Measurements from ENCODE around the gene RNF224.
"Not testable (repeated sequence)": the region's sequence is repeated elsewhere in the genome, so short reads cannot be mapped to it uniquely, and the experiment has no call there.

Gene RNF224

DNA sequence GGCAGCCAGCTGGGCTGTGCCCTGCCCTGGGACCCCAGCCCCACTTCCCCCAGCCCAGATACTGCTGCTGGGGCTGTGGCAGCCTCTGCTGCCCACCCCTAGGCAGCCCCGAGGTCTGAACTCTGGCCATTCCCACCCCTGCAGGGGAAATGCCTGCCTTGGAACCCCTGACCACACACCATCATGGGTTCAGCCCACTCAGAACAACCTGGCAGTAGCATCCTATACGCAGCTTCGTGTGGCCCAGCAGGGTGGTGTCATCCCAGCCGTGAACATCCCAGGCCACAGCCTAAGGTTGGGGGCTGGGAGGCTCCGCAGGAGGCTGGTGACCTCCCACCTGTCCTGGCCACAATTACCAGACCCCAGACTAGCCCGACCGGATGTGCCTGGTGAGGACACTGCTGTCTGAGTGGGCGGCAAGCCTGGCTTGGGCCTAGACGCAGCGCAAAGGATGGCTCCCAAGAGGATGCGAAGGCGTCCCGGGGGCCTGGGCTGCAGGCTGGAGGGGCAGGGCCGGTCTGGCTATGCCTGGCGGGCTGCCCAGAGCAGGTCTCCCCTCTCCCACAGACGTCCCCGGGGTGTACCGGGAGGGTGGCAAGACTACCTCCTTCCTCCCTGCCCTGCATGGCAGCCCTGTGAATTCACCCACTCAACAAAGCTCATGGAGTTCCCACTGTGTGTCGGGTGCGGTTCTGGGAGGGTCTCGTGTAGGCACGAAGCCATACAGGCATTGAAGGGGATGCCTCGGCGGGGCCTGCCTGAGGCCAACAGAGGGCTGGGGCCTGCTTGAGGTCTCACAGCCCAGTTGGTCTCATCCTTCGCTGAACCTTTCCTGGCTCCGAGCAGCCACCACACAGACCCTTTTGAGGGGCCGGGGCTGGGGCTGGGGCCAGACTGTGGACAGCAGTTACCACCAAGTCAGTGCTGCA lies 1.9 kb downstream of the RNF224 start:
- FAIRE-seq = no peak

DNA sequence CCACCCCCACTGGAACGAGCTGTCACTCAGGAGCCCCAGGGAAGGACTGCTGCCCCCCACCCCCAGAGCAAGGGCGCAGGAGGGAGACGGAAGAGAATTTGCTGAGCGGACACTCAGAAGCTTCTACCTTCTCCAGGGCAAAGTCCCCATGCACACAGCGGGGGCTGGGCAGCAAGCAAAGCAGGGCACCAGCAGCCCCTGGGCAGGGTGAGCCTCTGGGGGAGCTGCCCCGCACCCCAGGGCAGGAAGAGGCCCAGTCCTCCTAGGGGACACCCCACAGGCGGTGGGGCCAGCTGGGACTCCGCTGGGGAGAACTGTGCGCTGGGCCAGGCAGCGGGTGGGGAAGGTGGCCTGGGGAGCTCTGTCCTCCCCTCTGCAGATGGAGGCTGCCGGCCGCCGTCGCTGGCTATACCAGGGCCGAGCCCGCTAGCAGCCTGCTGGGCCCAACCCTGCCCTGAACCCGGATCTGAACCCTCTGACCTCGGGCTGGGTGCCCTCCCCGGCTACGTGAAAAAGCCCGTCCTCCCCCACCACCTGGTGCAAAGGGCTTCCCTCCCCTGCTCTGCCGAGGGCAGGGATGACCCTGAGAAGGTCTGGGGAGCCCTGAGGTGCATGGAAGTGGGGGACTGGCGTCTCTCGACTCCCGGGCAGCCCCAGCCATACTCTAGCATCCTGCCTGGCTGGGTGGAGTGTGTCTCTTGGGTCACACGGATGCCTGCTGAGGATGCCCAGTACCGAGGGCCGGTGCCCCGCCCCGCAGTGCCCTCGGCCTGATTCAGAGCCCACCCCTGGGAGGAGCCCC lies 2.8 kb downstream of the RNF224 start:
- no peak for FAIRE-seq

DNA sequence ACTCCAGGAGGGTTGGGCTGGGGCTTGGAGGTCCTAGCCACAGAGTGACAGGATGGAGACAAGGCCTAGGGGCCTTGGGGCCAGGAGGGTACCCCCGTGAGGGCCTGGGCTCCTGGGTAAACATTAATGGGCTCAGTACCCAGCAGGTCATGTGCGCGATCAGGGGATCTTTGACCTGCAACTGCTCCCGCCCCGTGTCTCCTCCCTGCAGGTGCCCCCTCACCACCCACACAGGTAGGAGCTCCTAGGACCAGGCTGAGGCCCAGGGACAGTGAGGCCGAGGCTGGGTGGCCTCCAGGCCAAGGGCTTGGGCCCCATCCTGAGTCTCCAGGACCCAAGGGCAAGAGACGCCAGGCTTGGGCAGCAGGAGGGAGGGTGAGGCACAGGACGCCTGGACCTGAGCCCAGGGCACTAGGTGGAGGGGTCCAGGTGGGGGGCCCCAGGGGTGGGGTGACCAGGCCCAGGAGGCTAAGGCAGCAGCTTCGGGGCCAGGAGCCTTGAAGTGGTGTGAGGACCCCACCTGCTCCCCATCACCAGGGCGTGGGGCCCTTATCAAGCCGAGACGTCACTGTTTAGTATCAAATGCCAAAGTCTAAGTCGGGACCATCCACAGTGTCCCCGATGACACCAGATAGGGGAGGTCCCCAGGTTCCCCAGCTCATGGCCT lies 3.5 kb downstream of the RNF224 start, which contains the start of gene SLC34A3:
Gene SLC34A3, plus strand, starts transcription at position 197 of the 667 bp plus-strand sequence. CDS start 802 bp downstream, outside the sequence.
- no peak for FAIRE-seq

DNA sequence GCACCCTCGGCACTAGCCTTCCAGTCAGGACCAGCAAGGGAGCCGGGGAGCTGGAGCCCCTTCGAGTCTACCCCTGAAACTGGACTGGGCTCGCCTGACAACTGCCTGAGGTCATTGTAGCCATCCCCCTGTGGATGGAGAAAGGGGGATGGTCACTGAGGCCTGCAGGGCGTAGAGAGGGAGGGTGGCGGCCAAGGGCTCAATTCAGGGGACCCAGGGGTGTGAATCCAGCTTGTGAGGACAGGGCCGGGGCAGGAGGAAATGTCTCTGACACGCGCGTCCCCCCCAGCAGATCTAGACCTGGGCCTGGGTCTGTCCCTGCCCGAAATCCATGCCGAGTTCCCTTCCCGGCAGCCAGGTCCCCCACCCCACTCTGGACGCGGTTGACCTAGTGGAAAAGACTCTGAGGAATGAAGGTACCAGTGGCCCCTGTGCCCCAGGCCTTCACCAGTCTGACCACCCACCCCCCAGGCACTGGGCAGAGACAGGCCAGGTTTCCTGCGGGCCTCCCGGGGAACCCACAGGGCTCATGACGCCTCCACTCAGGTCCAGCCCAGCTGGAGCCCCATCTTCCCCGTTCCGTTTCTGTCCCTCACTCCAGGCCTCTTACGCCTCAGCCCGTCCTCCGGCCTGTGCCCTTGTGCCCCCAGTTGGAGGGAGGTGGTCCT lies 4.2 kb downstream of the RNF224 start:
- no peak for FAIRE-seq

DNA sequence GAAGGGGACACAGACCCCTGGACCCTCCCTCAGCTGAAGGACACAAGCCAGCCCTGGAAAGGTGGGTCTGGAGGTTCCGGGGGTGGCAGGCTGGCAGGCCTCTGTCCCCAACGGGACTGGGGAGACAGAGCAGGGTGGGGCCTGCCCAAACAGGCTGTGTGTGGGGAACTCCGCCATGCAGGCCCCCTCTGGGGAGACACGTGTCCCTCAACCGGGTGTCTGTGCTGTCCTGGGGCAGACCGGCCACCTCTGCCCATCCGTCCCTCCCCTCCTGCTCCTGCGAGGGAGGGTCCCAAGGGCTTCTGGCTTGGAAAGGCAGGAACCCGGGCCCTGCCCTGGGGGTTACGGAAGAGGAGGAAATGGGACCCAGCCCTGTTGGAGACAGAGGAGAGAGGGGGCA lies 4.8 kb downstream of the RNF224 start:
- no peak for FAIRE-seq

DNA sequence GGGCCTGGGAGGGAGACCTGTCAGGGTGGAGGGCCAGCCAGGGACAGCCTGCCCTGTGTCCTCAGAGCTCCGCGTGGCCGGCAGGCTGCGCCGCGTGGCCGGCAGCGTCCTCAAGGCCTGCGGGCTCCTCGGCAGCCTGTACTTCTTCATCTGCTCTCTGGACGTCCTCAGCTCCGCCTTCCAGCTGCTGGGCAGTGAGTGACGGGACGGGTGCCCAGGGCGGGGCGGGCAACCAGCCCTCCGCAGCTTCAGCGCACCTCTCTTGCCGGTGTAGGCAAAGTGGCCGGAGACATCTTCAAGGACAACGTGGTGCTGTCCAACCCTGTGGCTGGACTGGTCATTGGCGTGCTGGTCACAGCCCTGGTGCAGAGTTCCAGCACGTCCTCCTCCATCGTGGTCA lies 5.2 kb downstream of the RNF224 start:
- no peak for FAIRE-seq

DNA sequence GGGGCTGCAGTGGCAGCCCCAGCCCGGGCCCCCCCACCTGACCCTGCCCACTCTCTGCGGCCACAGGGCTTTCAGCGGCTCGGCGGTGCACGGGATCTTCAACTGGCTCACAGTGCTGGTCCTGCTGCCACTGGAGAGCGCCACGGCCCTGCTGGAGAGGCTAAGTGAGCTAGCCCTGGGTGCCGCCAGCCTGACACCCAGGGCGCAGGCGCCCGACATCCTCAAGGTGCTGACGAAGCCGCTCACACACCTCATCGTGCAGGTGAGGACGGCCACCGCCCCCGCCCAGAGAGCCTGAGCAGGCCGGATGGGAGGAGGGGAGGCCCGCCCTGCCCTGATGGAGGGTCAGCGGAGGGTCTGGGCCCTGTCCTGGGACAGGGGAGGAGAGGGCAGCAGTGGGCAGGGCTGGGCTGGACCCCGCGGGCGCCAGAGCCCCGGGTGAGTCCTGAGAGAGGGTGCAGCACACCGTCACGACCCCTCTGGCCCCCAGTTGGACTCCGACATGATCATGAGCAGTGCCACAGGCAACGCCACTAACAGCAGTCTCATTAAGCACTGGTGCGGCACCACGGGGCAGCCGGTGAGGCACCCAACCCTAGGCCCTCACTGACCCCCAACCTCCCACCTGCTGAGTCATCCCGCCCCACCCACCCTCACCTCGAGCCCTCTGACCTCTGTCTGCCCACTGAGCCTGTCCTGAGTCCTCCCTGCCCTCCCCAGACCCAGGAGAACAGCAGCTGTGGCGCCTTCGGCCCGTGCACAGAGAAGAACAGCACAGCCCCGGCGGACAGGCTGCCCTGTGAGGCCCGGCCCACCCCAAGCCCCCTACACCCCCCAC lies 6.1 kb downstream of the RNF224 start:
- no peak for FAIRE-seq

DNA sequence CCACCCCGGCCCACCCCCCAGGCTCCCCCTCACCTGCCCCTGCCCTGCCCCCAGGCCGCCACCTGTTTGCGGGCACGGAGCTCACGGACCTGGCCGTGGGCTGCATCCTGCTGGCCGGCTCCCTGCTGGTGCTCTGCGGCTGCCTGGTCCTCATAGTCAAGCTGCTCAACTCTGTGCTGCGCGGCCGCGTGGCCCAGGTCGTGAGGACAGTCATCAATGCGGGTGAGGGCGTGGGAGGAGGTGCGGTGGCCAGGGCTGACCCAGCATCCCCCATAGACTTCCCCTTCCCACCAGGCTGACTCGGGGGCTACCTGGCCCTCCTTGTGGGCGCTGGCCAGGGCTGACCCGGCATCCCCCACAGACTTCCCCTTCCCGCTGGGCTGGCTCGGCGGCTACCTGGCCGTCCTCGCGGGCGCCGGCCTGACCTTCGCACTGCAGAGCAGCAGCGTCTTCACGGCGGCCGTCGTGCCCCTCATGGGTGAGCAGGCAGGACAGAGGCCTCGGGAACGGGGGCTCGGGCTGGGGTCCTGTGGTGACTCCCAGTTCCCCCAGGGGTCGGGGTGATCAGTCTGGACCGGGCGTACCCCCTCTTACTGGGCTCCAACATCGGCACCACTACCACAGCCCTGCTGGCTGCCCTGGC lies 6.9 kb downstream of the RNF224 start:
- FAIRE-seq = no peak

DNA sequence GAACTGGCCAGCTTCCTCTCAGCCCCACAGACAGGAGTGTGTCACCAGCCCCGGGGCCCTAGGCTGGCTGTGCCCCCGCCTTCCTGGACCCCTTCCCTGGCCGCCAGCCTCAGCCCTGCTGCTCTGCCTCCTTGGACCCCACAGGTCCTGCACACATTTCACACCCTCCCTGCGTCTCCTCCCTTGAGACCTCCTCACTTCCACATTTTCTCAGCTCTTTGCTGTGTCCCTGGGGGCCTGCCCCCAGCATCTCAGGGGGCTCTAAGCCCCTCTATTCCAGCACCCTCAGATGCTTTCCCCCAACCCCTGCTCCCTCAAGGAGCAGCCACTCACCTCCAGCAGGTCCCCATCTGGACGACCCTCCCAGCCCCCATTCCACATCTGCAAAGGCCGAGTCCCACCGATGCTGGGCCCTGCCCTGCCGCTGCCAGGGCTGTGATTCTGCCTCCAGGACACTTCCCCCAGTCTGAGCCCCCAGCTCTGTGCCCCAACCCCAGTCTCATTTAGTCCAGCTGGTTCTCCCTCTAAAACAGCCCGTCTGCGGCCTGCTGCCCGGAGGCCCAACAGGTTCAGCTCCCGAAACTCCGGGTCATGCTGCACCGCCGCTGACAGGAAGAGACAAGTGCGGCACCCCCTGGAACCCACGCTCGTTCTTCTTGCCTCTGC lies 7.6 kb downstream of the RNF224 start:
- FAIRE-seq = no peak

DNA sequence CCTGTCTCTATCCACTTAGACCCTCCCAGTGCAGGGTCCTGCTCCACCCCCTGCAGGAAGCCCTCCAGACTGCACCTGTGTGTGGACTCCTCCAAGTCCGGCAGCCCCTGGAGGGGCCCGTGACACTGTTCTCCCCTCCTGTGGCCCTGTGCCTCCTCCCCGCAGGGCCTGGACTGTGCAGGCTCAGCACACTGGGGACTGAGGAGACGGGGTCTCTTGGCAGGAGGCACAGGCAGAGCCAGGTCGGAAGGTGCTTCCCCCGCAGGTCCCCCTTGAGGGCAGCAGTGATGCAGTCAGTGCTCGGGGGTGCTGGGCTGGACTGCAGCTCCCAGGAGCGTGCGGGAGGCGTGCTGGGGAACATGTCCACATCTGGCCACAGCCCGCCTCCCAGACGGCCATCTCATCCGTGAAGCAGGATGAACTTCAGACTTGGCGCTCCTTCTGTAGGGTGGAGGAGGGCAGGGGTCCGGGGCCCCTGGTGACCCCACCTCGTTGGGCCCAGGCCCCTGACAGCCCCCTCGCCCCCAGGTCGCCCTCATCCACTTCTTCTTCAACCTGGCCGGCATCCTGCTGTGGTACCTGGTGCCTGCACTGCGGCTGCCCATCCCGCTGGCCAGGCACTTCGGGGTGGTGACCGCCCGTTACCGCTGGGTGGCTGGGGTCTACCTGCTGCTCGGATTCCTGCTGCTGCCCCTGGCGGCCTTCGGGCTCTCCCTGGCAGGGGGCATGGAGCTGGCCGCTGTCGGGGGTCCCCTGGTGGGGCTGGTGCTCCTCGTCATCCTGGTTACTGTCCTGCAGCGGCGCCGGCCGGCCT lies 8.3 kb downstream of the RNF224 start:
- FAIRE-seq = no peak

DNA sequence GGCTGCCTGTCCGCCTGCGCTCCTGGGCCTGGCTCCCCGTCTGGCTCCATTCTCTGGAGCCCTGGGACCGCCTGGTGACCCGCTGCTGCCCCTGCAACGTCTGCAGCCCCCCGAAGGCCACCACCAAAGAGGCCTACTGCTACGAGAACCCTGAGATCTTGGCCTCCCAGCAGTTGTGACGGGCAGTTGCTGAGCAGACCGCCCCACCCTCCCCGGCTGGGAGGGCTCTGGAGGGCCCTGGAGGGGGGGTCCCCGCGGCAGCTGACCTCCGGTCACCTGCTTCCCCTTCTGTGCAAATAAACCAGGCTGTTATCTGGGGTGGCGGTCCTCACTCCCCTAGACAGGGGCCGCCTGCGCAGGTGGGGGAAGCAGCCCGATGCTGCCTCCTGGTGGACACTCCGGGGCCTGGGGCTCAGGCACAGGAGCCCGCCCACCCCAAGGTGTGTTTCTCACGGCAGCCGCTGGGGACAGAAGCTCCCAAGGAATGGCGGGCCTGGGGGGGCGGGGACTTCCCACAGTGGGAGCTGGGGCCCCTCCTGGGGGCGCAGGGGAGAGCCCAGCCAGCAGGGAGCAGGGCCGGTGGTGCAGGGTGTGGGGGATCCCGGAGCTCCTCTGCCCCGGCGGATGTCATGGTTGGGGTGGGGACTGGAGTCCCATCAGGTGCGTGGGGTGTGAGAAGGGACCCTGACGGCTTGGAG lies 9.1 kb downstream of the RNF224 start:
- FAIRE-seq = no peak

DNA sequence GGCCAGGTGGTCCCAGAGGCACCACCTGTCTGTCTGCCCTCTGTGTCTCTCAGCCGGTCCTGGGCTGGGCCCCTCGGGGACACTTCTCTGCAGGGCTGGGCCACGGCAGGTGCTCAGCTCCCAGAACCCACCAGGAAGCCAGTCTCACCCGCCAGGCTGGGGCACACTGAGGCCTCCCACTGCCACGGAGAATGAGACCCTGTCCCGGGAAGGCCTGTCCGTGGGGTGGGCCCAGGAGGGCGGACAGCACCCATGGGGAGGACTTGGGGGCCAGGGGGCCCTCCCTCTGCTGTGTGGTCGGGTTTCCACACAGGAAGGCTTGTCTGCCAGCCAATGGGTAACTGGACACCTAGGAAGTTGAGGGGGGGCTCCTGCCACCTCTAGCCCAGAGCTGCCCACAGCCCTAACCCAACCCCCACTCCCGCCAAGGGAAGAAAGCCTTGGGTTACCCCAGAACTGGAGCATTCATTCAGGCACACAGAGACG lies 9.7 kb downstream of the RNF224 start:
- no peak for FAIRE-seq

DNA sequence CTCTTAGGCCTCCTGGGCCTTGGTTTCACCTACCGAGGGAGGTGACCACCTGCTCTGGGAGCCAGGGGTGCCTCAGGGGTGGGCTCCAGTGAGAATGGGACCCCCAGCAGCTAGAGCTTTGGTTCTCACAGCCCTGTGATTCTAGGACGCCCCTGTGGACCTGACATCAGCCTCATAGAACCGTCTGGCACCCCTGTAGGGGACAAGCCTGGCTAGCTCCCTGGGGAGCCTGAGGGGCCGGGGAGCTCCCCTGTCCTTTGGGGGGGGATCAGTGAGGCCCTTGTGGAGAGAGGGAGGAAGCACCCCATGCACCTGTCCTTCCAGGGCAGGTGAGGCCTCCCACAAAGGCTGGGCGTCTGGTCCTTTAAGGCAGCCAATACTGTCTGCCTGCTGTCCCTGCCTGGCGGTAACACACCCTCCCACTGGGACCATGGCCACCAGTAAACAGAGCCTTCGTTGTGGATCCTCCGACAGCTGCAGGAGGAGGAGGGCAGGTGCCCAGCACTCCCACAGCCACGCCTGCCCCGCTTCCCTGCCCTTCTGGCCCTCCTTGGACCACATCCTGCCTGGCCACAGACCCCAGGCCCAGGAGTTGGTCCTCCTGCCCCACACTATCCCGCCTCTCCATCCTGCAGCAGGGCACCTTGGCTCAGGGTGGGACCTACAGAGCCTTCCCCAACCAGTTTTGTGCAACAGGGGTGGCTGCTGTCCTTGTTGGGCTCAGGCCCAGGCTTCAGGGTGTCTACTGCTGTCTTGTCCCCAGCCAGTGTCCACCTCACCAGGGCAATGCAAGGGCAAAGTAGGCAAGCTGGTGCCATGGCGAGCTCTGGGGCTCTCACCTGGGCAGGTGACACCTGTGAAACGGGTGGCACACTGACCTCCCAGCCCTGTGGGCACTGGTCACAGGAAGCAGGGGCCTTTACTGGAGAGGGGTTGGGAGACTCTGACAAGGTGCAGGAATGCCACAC lies 10.7 kb downstream of the RNF224 start:
- FAIRE-seq = no peak

DNA sequence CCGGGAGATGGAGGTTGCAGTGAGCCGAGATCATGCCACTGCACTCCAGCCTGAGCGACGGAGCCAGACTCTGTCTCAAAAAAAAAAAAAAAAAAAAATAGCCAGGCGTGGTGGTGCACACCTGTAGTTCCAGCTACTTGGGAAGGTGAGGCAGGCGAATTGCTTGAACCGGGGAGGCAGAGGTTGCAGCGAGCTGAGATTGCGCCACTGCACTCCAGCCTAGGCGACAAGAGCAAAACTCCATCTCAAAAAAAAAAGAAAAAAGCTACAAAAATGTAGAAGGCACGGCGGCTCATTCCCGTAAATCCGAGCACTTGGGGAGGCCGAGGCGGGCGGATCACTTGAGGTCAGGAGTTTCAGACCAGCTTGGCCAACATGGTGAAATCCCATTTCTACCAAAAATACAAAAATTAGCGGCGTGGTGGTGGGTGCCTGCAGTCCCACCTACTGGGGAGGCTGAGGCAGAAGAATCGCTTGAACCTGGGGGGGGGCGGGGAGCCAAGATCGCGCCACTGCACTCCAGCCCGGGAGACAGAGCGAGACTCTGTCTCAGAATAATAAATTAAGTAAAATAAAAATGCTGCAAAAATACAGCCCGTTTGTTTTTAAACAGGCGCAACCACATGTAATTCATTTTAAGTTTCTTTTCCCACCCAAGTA lies 12.4 kb downstream of the RNF224 start:
- FAIRE-seq = not testable (repeated sequence)

DNA sequence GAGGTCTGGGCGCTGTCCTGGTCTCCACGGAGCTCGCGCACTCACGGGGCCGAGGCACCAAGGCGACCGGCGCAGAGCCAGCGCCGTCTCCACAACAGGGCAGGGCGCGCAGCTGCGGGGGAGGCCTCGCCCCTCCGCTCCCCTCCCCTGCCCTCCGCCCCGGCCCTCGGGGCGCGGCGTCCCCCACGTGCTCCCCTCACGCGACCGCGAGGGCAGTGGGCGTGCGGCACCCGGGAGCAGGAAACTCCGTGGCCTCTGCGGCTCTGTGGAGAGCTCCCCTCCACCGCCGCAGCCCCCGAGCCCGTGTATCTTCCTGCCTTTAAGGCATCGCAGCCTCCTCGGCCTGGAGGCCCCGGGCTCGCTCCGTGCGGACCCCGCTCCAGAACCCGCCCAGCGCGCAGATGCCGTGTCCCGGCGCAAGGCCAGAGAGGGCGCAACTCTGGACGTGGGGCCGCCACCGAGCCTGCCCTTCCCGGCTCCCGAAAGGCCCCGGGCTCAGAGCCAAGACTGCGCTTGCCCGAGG lies 13.1 kb downstream of the RNF224 start:
- FAIRE-seq = no peak

DNA sequence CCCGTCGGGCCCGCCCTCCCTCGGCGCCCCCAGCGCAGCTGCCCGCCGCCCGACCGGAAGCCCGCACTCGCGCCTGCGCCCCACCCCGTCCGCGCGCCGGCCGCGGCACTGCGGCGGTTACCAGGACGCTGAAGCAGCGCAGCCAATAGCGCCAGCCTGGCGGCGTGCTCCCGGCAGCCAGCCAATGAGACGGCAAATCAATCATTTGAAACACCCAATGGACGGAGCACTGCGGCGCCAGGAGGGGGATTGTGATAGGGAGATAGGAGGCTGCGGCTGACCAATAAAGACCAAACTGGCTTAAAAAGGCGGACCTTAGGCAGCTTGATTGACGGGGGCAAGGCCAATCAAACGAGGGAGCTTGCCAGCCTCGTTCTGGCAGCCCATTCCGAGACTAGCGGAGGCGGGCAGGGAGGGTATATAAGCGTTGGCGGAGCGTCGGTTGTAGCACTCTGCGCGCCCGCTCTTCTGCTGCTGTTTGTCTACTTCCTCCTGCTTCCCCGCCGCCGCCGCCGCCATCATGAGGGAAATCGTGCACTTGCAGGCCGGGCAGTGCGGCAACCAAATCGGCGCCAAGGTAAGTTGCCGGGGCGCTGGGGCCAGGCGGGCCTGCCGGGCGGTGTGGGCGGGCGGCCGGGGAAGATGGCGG lies 13.7 kb downstream of the RNF224 start, which contains the start of gene TUBB4B:
Gene TUBB4B, plus strand, starts transcription at position 447 of the 649 bp plus-strand sequence. Its CDS starts 74 bp downstream, at position 521.
- peak; percentile 97 for FAIRE-seq

Measured in A204.1 (cell line).